Left lobe of liver (tissue), 2 donors: Measurements from ENCODE around the gene SWAP70. TPM values are rescaled to one million over a fixed set of nuclear protein-coding genes. Genes with fewer than 3 reads are reported as not detected.
"Not testable (repeated sequence)": the region's sequence is repeated elsewhere in the genome, so short reads cannot be mapped to it uniquely, and the experiment has no call there.

Experiments used
- ATAC-seq: fragments of 200-7000 bp; cut with Tn5 transposase; one replicate; pipeline ENCODE4 v1.9.1; 2020; ENCODE audit warnings: mild to moderate bottlenecking, moderate library complexity
- DNase-seq: peaks from one replicate; pipeline ENCODE4 v3.0.0-alpha.2; 2020; ENCODE audit warnings: low spot score
- total RNA-seq: library from RNA; stranded (reverse); gene quantifications from one replicate; pipeline ENCODE4 v1.2.1, GENCODE V29; 2021
- donor health status: DM: no; HTN: no; CAD: no; lungs with moderate emphysema.
- donor health status: DM: no; HTN: yes; CAD: no.

SWAP70 gene
- total RNA-seq, 1 donor from 2014 or later = 4.0 TPM

DNA sequence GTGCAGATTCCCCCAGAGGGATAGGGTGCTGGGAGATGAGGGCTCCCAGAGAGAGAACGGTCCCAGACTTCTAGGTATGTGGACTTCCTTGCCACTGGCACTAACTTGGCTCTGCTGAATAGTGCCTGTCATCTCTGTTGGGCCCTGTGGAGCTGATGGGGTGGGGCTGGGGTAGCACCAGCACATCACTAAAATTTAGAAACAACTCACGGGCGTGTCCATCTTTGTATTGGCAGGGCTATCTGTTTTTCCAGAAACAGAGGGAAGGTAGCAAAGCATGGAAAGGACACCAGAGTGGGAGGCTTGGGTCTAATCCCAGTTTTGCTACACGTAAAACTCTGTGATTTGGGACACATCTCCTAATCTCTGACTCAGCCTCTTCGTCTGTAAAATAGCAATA lies 25.8 kb downstream of the SWAP70 start:
- ATAC-seq (no peak), DNase-seq (no peak)

GRCh38 chr11:9691865-9692264 lies 28.0 kb downstream of the SWAP70 start:
- no peak for DNase-seq
- ATAC-seq = no peak

DNA sequence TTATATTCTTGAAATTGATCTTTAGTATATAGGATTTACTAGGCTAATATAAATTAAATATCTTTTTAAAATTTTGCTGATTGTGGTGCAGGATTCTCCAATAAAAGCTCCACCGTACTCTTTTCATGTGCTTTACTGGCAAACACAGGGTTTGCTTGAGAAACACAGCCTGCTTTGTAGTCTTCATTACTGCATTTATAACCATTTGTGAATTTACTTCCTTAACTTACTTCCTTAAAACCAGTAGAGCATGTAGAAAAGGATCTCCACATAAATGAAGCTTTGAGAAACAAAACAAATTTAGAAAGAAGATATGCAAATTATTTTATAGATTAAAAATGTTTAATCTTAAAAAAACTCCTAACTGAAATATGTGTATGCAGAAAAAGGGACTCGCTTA lies 28.8 kb downstream of the SWAP70 start:
- ATAC-seq (no peak), DNase-seq (no peak)

GRCh38 chr11:9693801-9694553 lies 30.1 kb downstream of the SWAP70 start:
- ATAC-seq (no peak), DNase-seq (no peak)

- not testable (repeated sequence) for ATAC-seq, DNase-seq
Observed at GRCh38 chr11:9695228-9695627, 31.4 kb downstream of the SWAP70 start.

DNA sequence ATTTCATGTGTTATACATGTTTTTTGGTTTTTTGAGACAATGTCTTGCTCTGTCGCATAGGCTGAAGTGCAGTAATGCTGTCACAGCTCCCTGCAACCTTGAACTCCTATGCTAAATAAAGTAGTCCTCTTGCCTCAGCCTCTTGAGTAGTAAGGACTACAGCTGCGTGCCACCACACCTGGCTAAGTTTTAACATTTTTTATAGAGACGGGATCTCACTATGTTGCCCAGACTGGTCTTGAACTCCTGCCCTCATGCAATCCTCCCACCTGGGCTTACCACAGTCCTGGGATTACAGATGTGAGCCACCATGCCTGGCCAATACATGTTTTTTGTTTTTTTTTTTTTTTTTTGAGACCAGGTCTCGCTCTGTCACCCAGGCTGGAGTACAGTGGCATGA lies 33.9 kb downstream of the SWAP70 start:
- ATAC-seq = no peak
- DNase-seq = no peak

- ATAC-seq (peak; percentile 54), DNase-seq (no peak)
Observed at GRCh38 chr11:9700105-9700801, 36.4 kb downstream of the SWAP70 start.

DNA sequence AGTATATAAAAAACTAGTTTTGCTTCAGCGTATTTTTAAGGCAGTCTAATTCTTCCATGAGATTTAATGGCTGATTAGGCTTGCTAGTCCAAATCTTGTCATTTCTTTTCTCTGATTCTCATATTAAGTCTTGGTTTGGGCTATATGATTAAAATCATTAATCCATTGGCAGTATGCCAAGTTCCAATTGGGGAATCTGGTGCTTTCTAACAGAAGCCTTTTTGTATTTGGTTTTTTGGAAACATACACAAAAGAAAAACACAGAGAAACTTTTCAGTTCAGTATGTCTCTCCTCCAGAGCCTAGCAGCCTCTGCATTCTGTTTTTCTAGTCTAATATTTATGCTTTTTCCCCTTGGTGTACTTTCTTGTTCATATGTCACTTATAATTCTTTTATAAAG lies 37.9 kb downstream of the SWAP70 start:
- no peak for DNase-seq
- no peak for ATAC-seq

- ATAC-seq (peak; percentile 34), DNase-seq (no peak)
Observed at GRCh38 chr11:9703280-9703679, 39.4 kb downstream of the SWAP70 start.

DNA sequence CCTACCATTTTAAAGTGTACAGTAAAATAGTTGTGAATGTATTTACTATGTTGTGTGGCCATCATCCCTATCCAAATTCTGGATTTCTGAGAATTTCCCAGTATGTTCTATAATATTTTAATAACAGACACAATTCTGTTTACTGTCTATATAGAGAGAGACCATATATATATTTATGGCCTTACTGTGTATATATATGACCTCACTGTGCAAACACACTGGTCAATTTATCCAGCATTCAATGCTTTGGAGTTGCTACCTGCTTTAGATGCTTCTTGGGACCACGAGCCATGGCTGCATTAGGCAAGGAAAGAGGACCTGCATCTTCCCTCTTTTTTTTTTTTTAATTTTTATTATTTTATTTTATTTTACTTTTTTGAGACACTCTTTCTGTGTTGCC lies 40.2 kb downstream of the SWAP70 start:
- ATAC-seq = no peak

DNA sequence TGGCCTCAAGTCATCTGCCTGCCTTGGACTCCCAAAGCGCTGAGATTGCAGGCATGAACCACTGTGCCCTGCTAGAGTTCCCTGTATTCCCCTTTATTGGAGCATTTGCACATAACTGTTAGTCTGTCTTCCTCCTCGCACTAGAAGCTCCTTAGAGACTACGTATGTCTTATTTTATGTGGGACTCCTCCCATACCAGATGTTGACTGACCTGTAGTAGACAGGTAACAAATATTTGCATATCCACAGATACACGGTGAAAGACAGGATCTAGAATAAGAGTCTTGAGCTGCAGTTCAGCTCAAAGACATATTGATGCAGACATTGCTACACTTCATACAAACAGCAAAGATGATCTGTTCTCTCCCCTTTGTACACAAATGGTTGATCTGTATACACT lies 40.7 kb downstream of the SWAP70 start:
- ATAC-seq (no peak), DNase-seq (no peak)

More for the DNA sequence above, 40.2 kb downstream of the SWAP70 start:
- DNase-seq = no peak

DNA sequence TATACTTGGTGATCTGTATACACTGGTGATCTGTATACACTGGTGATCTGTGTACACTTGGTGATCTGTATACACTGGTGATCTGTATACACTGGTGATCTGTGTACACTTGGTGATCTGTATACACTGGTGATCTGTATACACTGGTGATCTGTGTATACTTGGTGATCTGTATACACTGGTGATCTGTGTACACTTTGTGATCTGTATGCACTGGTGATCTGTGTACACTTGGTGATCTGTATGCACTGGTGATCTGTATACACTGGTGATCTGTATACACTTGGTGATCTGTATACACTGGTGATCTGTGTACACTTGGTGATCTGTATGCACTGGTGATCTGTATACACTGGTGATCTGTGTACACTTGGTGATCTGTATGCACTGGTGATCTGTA lies 41.5 kb downstream of the SWAP70 start:
- ATAC-seq, DNase-seq: not testable (repeated sequence)

GRCh38 chr11:9708544-9708943 lies 44.7 kb downstream of the SWAP70 start:
- DNase-seq (no peak), ATAC-seq (peak; percentile 11)

- DNase-seq = no peak
- no peak for ATAC-seq
Observed at GRCh38 chr11:9710223-9710622, 46.3 kb downstream of the SWAP70 start.

GRCh38 chr11:9710852-9711251 lies 47.0 kb downstream of the SWAP70 start:
- no peak for DNase-seq
- ATAC-seq = no peak

GRCh38 chr11:9711454-9712307 lies 47.8 kb downstream of the SWAP70 start:
- no peak for DNase-seq
- ATAC-seq = no peak

- no peak for ATAC-seq
- no peak for DNase-seq
Observed at GRCh38 chr11:9714272-9714940, 50.5 kb downstream of the SWAP70 start.

DNA sequence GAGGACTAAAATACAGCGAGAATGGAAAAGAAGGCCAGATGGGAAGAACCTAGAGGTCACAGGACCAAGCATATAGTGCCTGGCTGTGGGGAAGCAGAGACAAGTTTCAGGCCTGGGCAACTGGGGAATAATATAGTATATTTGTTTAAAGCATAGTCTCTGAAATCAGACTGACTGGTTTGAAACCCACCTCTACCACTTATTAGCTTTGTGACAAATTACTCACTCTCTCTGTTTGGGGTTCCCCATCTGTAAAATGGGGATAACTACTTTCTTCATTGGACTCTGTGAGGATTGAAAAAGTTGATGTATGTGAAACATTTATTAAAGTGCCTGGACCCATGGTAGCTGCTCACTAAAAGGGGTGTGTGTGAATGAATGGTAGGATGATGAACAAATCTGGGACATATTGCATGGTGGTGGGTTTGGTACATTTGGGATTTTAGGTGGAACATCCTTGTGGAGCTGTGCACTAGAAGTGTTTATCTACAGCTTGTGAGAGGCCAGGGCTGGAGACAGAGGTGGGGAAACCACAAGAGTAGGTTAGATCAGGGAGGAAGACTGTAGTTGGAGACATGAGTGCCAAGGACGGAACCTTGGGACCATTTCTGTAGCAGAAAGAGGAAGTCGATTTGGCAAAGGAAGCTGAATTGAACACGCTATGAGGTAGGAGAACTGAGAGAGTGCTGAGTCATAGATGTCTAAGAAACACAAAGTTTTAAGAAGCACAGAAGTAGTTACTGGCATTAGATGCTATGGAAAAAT lies 52.6 kb downstream of the SWAP70 start:
- DNase-seq (no peak), ATAC-seq (peak; percentile 55)

DNA sequence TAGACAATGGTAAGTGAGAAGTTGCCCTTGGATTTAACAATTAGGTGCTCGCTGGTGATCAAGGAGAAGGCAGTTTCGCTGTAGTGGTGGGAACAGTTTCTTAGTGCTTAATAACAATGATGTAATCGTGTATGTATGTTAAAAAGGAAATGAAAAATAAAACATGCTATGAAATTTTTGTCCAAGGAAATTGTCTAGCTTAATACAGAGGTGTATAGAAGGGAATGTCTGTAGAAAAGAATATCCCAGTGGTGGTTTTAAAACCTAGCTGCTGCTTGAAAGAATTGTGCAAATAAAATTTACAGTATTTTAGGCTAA lies 53.1 kb downstream of the SWAP70 start:
- DNase-seq (no peak), ATAC-seq (no peak)

- ATAC-seq (no peak), DNase-seq (no peak)
Observed at GRCh38 chr11:9717719-9718118, 53.8 kb downstream of the SWAP70 start.
